ENCODE data around the gene CHD6. TPM values are rescaled to one million over a fixed set of nuclear protein-coding genes. Genes with fewer than 3 reads are reported as not detected.

CHD6 gene
- polyA plus RNA-seq, 1 donor (not counting 4 experiments of a cell fraction or from before 2014, with no cell fraction given): 6.8 TPM

- H3K4me3 ChIP-seq (ENCODE audit: control insufficient read depth in 2 of 3, extremely low read depth in 1 of 3, insufficient read depth in 2 of 3, low read depth in 1 of 3, low read length in 3 of 3): no peak within 1 kb of the TSS
- no peaks in the 10 kb centered on the region for H3K4me1 ChIP-seq (ENCODE audit: control insufficient read depth, extremely low read depth, insufficient read depth, low read length)
- H3K79me2 ChIP-seq (ENCODE audit: control insufficient read depth, insufficient read depth, low read length): no peaks in the 10 kb centered on the region
- no peaks in the 10 kb centered on the region for H3K36me3 ChIP-seq (ENCODE audit: control insufficient read depth in 2 of 2, extremely low read depth in 1 of 2, insufficient read depth in 2 of 2, low read length in 2 of 2)
- no peak within 1 kb of the TSS for H3K27ac ChIP-seq (ENCODE audit: control insufficient read depth, insufficient read depth, low read length)
- H3K9me3 ChIP-seq (ENCODE audit: control insufficient read depth, low read depth, low read length): no peaks in the 10 kb centered on the region
- peak within 1 kb of the TSS; percentile 48 for H3K4me2 ChIP-seq (ENCODE audit: control insufficient read depth, extremely low read depth, insufficient read depth, low read depth, low read length)
- peaks cover 41% of the 10 kb centered on the region for H3K27me3 ChIP-seq (ENCODE audit: control insufficient read depth, extremely low read depth, insufficient read depth, low read length)
- H4K20me1 ChIP-seq (ENCODE audit: control insufficient read depth, extremely low read depth, insufficient read depth, low read length): no peaks in the 10 kb centered on the region
- H3K9me1 ChIP-seq (ENCODE audit: control insufficient read depth, extremely low read depth, insufficient read depth, low read length): no peaks in the 10 kb centered on the region
- no peak within 1 kb of the TSS for H3K9ac ChIP-seq (ENCODE audit: control insufficient read depth, extremely low read depth, insufficient read depth, low read length)
- dilution Hi-C loops (cut with MboI; ENCODE audit: extremely low pct_ligation_motif_present, low sequenced_read_pairs): no loop called here
- FAIRE-seq: no peak
- no peak within 1 kb of the TSS for H2AFZ ChIP-seq (ENCODE audit: control insufficient read depth, low read length)
- peak; percentile 90 for TF ChIP-seq EZH2 (IDR thresholded peaks at IDR 0.05; ENCODE audit: low read length)
- TF ChIP-seq, protein P1, sequence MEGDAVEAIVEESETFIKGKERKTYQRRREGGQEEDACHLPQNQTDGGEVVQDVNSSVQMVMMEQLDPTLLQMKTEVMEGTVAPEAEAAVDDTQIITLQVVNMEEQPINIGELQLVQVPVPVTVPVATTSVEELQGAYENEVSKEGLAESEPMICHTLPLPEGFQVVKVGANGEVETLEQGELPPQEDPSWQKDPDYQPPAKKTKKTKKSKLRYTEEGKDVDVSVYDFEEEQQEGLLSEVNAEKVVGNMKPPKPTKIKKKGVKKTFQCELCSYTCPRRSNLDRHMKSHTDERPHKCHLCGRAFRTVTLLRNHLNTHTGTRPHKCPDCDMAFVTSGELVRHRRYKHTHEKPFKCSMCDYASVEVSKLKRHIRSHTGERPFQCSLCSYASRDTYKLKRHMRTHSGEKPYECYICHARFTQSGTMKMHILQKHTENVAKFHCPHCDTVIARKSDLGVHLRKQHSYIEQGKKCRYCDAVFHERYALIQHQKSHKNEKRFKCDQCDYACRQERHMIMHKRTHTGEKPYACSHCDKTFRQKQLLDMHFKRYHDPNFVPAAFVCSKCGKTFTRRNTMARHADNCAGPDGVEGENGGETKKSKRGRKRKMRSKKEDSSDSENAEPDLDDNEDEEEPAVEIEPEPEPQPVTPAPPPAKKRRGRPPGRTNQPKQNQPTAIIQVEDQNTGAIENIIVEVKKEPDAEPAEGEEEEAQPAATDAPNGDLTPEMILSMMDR (optimal IDR thresholded peaks at IDR 0.05 in 1 of 3, IDR thresholded peaks at IDR 0.05 in 1 of 3, conservative IDR thresholded peaks at IDR 0.05 in 1 of 3; ENCODE audit: extremely low read depth in 1 of 3, insufficient read depth in 2 of 3, low read length in 3 of 3): no peak
- DNase-seq (ENCODE audit: low read depth, low spot score): no peak
Measured at GRCh38 chr20:41366546-41367392, 251.4 kb downstream of the CHD6 start, which contains the start of gene EMILIN3. Gene EMILIN3 (minus strand): TSS chr20:41366818. CDS start chr20:41366634, 184 bp downstream.

DNA sequence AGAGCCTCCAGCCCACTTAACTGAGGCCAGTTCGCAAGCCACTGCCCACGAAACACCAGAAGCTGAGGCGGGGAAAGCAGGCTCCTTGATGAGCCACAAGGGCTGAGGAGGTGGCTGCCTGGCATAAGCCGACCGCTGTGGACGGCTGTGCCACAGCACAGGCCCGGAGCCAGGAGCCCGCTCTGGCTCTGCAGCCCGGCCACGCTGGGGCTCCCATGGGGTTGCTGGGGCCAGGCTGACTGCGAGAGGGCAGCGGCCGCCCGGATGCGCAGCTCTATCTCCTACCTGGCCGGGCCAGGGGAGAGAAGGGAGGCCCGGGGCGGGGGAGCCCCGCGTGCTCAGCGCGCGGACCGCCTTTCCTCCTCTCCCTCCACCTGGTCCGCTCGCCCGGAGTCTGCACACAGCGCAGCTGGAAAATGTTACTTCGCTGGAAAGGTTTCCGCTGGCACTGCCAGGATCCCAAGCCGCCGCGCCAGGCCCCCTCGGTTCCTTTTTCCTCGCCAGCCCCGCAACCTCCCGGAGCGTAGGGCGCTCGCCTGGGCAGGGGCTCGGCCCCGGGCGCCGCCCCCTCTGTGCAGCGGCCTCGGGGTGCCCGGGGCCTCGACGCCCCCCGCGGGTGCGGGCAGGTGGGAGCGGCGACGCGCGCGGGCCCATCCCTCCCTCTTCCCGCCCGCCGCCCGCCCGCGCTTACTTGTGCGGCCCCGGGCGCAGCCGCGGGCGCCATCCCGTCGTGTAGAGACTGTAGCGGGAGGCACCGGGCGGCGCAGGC, 252.2 kb downstream of the CHD6 start:
- H3K9ac ChIP-seq (ENCODE audit: control insufficient read depth, extremely low read depth, insufficient read depth, low read length): no peak overlapping the region
- FAIRE-seq (no peak), DNase-seq (ENCODE audit: low read depth, low spot score) (no peak)

More for the DNA sequence above, 252.2 kb downstream of the CHD6 start:
- Histone ChIP-seq H3K27ac (ENCODE audit: control insufficient read depth, insufficient read depth, low read length) (no peak overlapping the region), H3K79me2 (ENCODE audit: control insufficient read depth, insufficient read depth, low read length) (no peaks in the 10 kb centered on the region), H3K9me1 (ENCODE audit: control insufficient read depth, extremely low read depth, insufficient read depth, low read length) (no peaks in the 10 kb centered on the region), H3K4me3 (ENCODE audit: control insufficient read depth in 2 of 3, extremely low read depth in 1 of 3, insufficient read depth in 2 of 3, low read depth in 1 of 3, low read length in 3 of 3) (no peak overlapping the region), H3K9me3 (ENCODE audit: control insufficient read depth, low read depth, low read length) (no peaks in the 10 kb centered on the region), H4K20me1 (ENCODE audit: control insufficient read depth, extremely low read depth, insufficient read depth, low read length) (no peaks in the 10 kb centered on the region), H3K4me2 (ENCODE audit: control insufficient read depth, extremely low read depth, insufficient read depth, low read depth, low read length) (peak overlapping the region; percentile 48), H3K4me1 (ENCODE audit: control insufficient read depth, extremely low read depth, insufficient read depth, low read length) (no peaks in the 10 kb centered on the region), H2AFZ (ENCODE audit: control insufficient read depth, low read length) (no peak overlapping the region), H3K36me3 (ENCODE audit: control insufficient read depth in 2 of 2, extremely low read depth in 1 of 2, insufficient read depth in 2 of 2, low read length in 2 of 2) (no peaks in the 10 kb centered on the region), H3K27me3 (ENCODE audit: control insufficient read depth, extremely low read depth, insufficient read depth, low read length) (peaks cover 41% of the 10 kb centered on the region)
- TF ChIP-seq EZH2 (IDR thresholded peaks at IDR 0.05; ENCODE audit: low read length): peak; percentile 97
- TF ChIP-seq, protein P1 (optimal IDR thresholded peaks at IDR 0.05 in 1 of 3, IDR thresholded peaks at IDR 0.05 in 1 of 3, conservative IDR thresholded peaks at IDR 0.05 in 1 of 3; ENCODE audit: extremely low read depth in 1 of 3, insufficient read depth in 2 of 3, low read length in 3 of 3): no peak
- dilution Hi-C loops (cut with MboI; ENCODE audit: extremely low pct_ligation_motif_present, low sequenced_read_pairs): no loop called here

Data from keratinocyte (primary cell).